ENCODE measurements around the gene PHC1.

DNA sequence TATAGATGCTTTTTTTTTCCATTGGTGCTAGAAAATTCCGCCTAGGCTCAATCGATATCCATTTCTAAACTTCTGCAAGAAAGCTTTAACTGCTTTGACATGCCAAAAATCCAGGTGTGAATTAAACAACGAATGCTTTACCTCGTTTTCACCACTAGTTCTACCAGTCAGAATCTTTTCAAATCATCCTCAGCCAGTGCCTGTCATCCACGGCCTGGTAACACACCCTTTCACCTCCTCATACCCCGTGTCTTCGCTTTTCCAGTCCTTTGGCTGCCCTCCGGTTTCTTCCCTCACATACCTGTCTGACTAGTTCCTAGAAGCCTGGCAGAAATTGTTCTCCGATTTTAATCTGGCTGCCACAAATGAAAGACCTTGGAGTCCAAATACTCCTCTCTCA is 1.4 kb upstream of the PHC1 start:
- TF ChIP-seq POLR2AphosphoS5 (IDR thresholded peaks at IDR 0.05): no peak
- TF ChIP-seq, protein P1, sequence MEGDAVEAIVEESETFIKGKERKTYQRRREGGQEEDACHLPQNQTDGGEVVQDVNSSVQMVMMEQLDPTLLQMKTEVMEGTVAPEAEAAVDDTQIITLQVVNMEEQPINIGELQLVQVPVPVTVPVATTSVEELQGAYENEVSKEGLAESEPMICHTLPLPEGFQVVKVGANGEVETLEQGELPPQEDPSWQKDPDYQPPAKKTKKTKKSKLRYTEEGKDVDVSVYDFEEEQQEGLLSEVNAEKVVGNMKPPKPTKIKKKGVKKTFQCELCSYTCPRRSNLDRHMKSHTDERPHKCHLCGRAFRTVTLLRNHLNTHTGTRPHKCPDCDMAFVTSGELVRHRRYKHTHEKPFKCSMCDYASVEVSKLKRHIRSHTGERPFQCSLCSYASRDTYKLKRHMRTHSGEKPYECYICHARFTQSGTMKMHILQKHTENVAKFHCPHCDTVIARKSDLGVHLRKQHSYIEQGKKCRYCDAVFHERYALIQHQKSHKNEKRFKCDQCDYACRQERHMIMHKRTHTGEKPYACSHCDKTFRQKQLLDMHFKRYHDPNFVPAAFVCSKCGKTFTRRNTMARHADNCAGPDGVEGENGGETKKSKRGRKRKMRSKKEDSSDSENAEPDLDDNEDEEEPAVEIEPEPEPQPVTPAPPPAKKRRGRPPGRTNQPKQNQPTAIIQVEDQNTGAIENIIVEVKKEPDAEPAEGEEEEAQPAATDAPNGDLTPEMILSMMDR (IDR thresholded peaks at IDR 0.05): no peak
